Measurements from ENCODE around the gene BAMBI.

Gene BAMBI

GRCh38 chr10:28709001-28709710 is 31.8 kb downstream of the BAMBI start:
- peak; percentile 64 for DNase-seq

GRCh38 chr10:28710202-28710886 is 33.0 kb downstream of the BAMBI start:
- peak; percentile 15 for DNase-seq

- DNase-seq = peak; percentile 24
Observed at GRCh38 chr10:28711041-28711440, 33.7 kb downstream of the BAMBI start.

DNA sequence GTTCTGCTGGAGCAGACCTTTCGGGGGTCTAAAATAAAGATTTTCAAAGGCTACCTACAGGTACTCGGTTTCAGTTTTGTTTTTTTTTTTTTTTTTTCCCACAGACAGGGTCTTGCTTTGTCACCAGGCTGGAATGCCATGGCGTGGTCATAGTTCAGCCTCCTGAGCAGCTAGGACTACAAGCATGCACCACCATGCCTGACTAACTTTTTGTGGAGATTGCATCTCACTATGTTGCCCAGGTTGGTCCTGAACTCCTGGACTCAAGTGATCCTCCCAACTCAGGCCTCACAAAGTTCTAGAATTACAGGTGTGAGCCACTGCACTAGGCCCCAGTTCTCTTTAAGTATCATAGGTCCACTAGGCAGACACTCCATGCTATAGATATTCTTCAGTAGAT is 34.5 kb downstream of the BAMBI start:
- DNase-seq = no peak

DNA sequence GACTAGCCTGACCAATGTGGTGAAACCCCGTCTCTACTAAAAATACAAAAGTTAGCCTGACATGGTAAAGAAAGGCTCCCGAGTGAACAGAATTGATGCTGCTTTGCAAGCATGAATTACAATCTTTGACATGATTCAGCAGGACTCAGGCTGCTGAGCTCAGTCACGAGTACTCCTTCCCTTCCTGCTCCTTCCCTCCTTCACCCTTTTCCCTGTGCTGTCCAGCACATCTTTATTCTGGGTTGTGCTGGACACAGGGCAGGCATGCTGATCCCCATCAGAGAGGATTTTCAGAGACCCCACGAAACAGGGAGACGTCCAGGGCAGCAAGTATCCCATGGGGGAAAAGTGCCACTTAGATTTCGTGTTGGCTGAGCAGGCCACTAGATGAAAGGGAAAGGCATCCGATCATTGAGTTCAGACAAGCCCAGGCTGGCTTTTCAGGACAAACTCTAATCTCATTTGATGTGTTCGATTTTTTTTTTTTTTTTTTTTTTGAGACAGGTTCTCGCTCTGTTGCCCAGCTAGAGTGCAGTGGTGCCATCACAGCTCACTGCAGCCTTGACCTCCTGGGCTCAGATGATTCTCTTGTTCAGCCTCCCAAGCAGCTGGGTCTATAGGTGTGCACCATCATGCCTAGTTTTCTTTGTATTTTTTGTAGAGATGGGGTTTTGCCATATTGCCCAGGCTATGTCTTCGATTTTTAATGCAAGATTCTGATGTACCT is 36.5 kb downstream of the BAMBI start:
- no peak for DNase-seq

GRCh38 chr10:28714401-28715053 is 37.2 kb downstream of the BAMBI start:
- DNase-seq = no peak

DNA sequence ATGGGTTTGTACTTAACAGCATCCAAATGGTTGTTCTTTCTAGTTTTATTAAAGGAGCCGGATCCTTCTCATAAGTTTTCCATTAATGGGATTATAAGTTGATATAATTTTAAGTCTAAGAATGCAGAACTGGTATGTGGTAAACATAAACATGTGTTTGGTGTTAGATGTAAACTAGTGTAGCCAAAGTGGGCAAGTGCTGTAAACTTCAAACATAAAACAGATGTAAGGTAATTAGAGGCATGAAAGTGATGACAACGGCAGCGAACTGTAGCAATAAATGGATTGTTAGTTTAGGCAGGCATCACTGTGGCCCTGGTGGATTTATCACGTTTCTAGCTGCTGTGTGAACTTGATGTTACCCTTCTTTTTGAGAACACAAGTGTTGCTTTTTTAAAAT is 37.9 kb downstream of the BAMBI start:
- no peak for DNase-seq

DNA sequence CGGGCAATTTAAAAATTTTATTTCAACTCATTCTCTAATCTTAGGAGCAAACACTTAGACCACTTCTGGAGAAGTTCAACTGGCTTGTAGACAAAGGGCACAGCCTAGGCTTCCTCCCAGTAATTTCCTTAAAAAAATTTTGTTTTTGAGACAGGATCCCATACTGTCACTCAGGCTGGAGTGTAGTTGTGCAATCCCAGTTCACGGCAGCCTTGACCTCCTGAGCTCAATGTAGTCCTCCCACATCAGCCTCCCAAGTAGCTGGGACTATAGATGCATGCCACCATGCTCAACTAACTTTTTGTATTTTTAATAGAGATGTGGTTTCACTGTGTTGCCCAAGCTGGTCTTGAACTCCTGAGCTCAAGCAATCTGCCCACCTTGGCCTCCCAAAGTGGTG is 38.4 kb downstream of the BAMBI start:
- no peak for DNase-seq

DNA sequence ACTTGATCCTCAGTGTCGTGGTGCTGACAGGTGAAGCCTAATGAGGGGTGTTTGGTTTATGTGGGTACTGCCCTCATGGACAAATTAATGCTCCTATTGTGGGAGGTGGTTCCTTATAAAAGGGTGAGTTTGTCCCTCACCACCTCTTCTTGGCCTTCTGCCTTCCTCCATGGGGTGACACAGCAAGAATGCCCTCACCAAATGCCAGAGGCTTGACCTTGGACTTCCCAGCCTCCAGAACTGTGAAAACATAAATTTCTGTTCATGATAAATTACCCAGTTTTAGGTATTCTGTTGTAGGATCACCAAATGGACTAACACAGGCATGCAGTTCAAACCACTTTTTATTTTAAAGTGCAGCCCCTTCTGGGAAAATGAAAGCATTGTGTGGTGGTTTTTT is 39.4 kb downstream of the BAMBI start:
- no peak for DNase-seq

- no peak for DNase-seq
Observed at GRCh38 chr10:28717656-28718201, 40.4 kb downstream of the BAMBI start.

DNA sequence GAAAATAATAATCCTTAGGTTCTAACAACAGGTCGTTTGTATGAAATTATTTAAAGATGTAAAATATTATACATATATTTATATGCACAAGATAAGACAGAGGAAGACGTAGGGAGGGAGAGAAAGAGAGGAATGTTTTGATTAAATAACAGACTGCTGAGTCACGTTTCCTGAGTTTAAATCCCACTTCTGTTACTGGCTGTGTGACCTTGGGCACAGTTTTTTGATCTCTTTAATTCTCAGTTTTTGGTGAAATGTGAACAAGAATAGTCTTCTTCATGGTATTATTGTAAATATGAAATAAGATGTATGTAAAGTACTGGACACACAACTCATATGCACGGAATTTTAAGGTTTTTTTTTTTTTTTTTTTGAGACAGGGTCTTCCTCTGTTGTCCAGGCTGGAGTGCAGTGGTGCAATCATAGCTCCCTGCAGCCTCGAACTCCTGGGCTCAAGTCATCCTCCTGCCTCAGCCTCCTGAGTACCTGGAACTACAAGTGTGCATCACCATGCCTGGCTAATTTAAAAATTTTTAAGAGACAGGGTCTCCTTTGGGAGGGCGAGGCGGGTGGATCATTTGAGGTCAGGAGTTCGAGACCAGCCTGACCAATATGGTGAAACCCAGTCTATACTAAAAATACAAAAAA is 42.6 kb downstream of the BAMBI start:
- DNase-seq = no peak

- DNase-seq = no peak
Observed at GRCh38 chr10:28721318-28721951, 44.1 kb downstream of the BAMBI start.

GRCh38 chr10:28722065-28722803 is 44.9 kb downstream of the BAMBI start:
- peak; percentile 39 for DNase-seq

- DNase-seq = peak; percentile 15
Observed at GRCh38 chr10:28728366-28728765, 51.0 kb downstream of the BAMBI start.

GRCh38 chr10:28730031-28730778 is 52.9 kb downstream of the BAMBI start:
- DNase-seq = peak; percentile 25

- no peak for DNase-seq
Observed at GRCh38 chr10:28732091-28732490, 54.8 kb downstream of the BAMBI start.

Data from NCI-H82 (cell line).